ENCODE data around the gene SHB. TPM values are rescaled to one million over a fixed set of nuclear protein-coding genes. Genes with fewer than 3 reads are reported as not detected.

The SHB gene
- total RNA-seq, 6 donors from 2014 or later, result 29.3 to 51.2 (median 33.3) TPM

DNA sequence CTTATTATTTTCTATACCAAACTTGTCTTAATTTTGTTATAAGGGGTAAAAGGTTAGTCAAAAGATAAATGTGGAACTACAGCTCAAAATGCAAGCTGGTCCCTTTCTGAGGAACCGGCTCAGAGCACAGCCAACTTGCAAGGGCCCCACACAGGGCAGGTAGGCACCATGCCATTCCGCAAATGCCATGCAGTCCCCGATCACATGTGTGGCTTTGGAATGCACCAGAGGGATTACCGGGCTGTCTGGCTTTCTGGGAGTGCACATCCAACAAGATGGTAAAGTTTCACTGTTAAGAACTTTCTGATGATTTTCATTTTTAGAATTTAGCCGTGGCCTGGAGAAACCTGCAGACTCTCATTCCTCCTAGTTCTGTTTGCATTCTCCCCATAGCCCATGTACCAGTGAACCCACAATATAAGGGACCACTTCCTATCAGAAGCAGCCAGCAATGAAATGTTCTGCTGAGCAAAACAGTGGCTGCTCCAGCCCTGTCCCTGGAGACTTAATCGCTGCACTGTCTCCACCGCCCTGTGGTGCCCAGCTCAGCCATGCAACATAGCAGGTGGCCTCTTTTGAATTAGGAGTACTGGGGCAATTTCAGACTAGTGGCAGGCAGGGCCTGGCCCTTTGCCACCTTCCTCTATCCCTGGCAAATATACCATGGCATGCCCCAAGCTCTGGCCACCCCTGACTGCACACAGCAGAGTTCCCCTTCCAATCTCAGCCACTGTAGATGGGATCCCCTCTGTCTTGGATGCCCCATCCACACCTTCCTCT lies 11.4 kb downstream of the SHB start:
- H3K4me1 ChIP-seq, result peaks cover 27 to 53% (median 37%) of the 10 kb centered on the region in 4 donors
- H3K27me3 ChIP-seq, result no peaks in the 10 kb centered on the region
- no peak for DNase-seq
- H3K36me3 ChIP-seq, result no peaks in the 10 kb centered on the region
- H3K9me3 ChIP-seq, result no peaks in the 10 kb centered on the region
- TF ChIP-seq POLR2AphosphoS5 (IDR thresholded peaks at IDR 0.05) (no peak), EP300 (IDR thresholded peaks at IDR 0.05) (no peak), POLR2A (IDR thresholded peaks at IDR 0.05) (no peak)
- TF ChIP-seq, protein P1, sequence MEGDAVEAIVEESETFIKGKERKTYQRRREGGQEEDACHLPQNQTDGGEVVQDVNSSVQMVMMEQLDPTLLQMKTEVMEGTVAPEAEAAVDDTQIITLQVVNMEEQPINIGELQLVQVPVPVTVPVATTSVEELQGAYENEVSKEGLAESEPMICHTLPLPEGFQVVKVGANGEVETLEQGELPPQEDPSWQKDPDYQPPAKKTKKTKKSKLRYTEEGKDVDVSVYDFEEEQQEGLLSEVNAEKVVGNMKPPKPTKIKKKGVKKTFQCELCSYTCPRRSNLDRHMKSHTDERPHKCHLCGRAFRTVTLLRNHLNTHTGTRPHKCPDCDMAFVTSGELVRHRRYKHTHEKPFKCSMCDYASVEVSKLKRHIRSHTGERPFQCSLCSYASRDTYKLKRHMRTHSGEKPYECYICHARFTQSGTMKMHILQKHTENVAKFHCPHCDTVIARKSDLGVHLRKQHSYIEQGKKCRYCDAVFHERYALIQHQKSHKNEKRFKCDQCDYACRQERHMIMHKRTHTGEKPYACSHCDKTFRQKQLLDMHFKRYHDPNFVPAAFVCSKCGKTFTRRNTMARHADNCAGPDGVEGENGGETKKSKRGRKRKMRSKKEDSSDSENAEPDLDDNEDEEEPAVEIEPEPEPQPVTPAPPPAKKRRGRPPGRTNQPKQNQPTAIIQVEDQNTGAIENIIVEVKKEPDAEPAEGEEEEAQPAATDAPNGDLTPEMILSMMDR (IDR thresholded peaks at IDR 0.05), result no peak
- H3K27ac ChIP-seq, result peak overlapping the region in 3 of 4 donors; percentile 45 to 83 (median 76)
- H3K4me3 ChIP-seq, result no peak overlapping the region
- peak; percentile 9 to 77 for ATAC-seq (ENCODE audit: low FRiP score in 2 of 2)
- 75 to 83% methylated on average over 6 to 7 of the region's 7 CpGs for WGBS, 2 donors

DNA sequence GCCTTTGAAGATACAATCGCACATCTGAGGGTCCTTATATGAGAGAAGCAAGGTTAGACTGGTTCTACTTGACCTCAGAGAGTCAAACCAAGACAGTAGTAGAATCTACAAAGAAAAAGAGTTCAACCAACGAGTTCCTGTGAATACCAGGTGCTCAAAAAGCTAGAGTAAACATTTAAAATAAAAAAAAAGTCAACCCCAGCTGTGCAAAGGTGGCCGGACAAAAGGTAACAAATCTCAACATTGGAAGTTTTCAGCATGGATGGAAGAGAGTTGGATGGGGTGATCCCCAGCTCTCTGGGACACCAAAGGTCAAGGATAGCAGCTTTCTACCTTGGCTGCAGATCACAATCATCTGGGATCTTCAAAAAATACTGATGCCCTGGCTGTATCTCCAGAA lies 14.4 kb downstream of the SHB start:
- DNase-seq (no peak), ATAC-seq (ENCODE audit: low FRiP score in 2 of 2) (no peak)
- no peaks in the 10 kb centered on the region for H3K27me3 ChIP-seq
- no peaks in the 10 kb centered on the region for H3K36me3 ChIP-seq
- WGBS, 2 donors, result 58 to 63% methylated on average over 3 of the region's 3 CpGs
- H3K4me3 ChIP-seq, result no peak overlapping the region
- peaks cover 17 to 29% (median 22%) of the 10 kb centered on the region in 4 donors for H3K4me1 ChIP-seq
- no peaks in the 10 kb centered on the region for H3K9me3 ChIP-seq
- no peak for TF ChIP-seq EP300 (IDR thresholded peaks at IDR 0.05)
- no peak for TF ChIP-seq POLR2AphosphoS5 (IDR thresholded peaks at IDR 0.05)
- TF ChIP-seq, protein P1 (IDR thresholded peaks at IDR 0.05), result no peak
- no peak for TF ChIP-seq POLR2A (IDR thresholded peaks at IDR 0.05)
- H3K27ac ChIP-seq, result no peak overlapping the region

DNA sequence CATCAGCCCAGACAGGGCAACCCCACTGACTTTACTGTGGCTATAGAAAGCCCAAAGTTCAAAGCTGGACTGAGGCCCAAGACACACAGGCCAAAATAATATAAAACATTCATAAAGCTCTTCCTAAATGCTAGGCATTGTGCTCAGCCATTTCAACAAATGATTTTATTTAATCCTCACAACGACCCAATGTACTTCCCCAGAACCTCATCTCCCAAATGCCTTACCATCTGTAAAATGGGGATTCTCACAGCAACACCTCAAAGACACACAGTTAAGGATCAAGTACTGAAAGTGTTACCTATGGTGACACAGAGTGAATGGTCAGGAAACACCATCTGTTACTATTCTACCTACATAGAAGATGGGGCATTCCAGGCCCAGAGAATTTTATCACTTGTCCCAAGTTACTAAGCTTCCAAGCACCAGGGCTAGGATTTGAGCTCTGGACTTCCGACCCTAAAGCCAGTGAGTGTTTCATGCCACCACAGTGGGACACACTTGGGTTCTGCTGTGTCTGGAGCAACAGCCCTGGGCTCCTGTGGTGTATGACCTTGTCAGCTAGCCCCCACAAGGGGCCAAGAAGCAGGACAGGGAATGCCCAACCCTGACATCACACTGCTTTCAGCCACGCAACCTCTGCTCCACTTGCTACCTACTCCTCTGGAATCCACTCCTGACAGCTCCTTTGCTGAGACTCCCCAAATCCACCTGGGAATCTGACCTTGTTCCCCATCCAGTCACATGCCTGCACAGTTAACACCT lies 15.1 kb downstream of the SHB start:
- Histone ChIP-seq H3K4me3 (no peak overlapping the region), H3K36me3 (no peaks in the 10 kb centered on the region), H3K4me1 (peaks cover 15 to 28% (median 19%) of the 10 kb centered on the region in 4 donors), H3K9me3 (no peaks in the 10 kb centered on the region), H3K27ac (no peak overlapping the region), H3K27me3 (no peaks in the 10 kb centered on the region)
- 83 to 92% methylated on average over 3 of the region's 3 CpGs for WGBS, 2 donors
- no peak for TF ChIP-seq EP300 (IDR thresholded peaks at IDR 0.05)
- TF ChIP-seq, protein P1 (IDR thresholded peaks at IDR 0.05), result no peak
- TF ChIP-seq POLR2A (IDR thresholded peaks at IDR 0.05), result no peak
- TF ChIP-seq POLR2AphosphoS5 (IDR thresholded peaks at IDR 0.05), result no peak
- DNase-seq (no peak), ATAC-seq (ENCODE audit: low FRiP score in 2 of 2) (no peak)

DNA sequence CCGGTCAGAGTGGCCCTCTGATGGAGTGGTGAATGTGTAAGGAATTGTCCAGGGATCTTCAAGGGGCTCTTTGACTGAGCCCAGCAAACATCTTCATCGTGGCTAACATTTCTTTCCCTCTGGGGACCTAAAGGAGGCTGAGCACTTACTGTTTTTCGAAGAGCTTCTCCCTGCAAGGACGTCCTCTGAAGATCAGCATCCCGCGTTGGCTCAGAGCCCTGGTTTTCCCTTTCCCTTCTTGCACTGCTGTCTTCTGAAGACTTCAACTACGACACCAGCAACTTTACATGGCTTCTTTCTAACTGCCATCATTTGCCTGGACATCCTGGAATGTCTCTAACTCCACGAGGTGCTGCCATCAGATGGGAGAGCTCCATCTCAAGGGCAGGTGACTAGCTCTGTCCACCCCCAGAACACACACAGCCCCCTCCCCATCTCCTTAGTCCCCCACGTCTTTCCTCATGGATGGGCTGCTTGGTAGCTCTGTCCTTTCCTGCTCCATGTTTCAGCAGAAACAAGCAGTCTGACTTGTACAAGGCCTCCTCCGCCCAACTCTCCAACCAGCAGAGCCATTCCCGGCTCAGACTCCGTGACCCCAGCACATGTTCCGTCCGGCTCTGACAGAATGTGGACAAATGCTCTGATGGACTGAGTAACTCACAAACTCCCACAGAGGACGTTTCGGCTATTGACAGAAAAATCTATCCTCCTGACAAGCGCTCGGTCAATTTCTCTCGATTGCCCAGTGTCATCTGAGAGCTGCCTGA lies 17.1 kb downstream of the SHB start:
- ATAC-seq (ENCODE audit: low FRiP score in 2 of 2) (no peak), DNase-seq (no peak)
- no peaks in the 10 kb centered on the region for H3K27me3 ChIP-seq
- H3K36me3 ChIP-seq, result no peaks in the 10 kb centered on the region
- H3K9me3 ChIP-seq, result no peaks in the 10 kb centered on the region
- 88 to 89% methylated on average over 14 to 19 of the region's 19 CpGs for WGBS, 2 donors
- H3K4me1 ChIP-seq, result peaks cover 20 to 28% (median 25%) of the 10 kb centered on the region in 4 donors
- H3K27ac ChIP-seq, result no peak overlapping the region
- H3K4me3 ChIP-seq, result no peak overlapping the region
- TF ChIP-seq, protein P1 (IDR thresholded peaks at IDR 0.05), result no peak
- TF ChIP-seq POLR2A (IDR thresholded peaks at IDR 0.05) (no peak), POLR2AphosphoS5 (IDR thresholded peaks at IDR 0.05) (no peak), EP300 (IDR thresholded peaks at IDR 0.05) (no peak)
